ENCODE measurements around the gene FSTL1.

Gene FSTL1

GRCh38 chr3:120355486-120355885 is 95.3 kb downstream of the FSTL1 start:
- no peak for DNase-seq (ENCODE audit: low spot score)

GRCh38 chr3:120353463-120353862 is 97.3 kb downstream of the FSTL1 start:
- no peak for DNase-seq (ENCODE audit: low spot score)

- DNase-seq (ENCODE audit: low spot score): no peak
These were observed 98.8 kb downstream of the FSTL1 start for GRCh38 chr3:120352017-120352416.

- peak; percentile 62 for DNase-seq (ENCODE audit: low spot score)
These were observed 100.3 kb downstream of the FSTL1 start for GRCh38 chr3:120350401-120350941.

DNA sequence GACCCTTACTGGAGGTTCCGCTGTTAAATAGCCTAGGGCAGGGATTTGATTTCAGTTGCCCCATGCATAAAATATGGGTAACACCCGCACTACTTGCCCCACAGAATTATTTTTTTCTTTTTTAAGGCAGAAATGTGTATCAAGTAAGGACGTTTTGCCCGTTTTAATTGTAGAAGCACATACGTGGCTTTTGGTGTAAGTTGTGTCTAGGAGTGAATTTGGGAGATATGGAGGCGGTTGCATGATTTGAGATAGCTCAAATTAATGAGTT is 101.0 kb downstream of the FSTL1 start:
- peak; percentile 32 for DNase-seq (ENCODE audit: low spot score)

DNA sequence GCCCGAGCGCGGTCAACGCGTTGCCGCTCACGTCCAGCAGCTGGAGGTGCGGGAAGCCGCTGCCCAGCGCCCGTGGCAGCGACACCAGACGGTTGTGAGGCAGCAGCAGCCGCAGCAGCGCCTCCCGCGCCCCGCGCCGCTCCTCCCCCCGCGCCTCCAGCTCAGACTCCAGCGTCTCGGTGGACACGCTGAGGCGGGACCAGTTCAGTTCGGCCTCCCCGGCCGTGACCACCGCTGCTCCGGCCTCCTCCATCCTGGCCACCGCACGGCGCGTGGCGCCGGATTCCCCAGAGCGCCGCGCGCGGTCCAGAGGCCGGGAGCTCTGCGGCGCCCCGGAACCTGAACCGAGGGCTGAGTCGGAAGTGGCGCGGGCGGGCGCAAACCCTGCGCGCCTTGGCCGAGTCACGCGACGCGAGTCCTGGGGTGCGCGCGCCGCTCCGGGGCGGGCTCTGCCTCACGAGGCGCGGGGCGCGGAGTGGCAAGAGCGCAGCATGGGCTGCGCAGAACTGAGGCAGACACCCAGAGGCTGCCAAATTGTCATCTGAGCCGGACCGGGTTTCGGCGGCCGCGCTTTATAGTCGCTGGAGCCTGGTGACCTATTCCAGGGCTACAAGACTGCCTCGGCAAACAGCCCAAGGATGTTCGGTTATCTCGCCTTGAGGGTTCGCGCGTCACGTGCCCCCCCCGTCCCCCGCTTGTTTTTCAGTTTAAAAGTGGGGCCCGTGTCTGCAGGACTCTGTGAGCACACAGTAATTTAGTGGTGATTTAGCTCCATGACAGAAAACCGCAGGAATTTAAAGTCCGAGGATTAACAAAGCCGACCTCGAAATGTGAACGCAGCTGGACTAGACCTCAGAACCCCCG is 101.6 kb downstream of the FSTL1 start, which contains the start of gene LRRC58:
TSS of gene LRRC58 (minus strand) at position 364 of the 864 bp plus-strand sequence. CDS start at position 253, 111 bp downstream.
- peak; percentile 88 for DNase-seq (ENCODE audit: low spot score)

GRCh38 chr3:120348065-120348990 is 102.5 kb downstream of the FSTL1 start:
- peak; percentile 43 for DNase-seq (ENCODE audit: low spot score)

DNA sequence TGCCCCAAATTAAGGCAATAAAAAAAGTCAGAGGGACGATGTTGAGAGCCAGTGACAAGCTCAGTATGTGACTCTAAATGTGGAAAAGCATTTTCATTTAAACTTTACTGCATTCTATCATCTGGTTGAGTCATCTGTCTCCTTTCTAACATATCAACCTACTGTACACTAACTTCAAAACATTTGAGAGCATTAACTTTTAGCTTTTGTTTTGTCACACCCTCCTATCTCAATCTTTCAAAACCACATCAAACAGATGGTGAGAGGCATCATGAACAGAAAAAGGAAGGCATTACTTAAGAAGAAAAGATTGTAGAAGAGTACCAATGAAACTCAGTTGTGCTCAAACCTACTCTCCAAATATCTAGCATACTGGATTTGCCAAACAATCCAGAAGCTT is 106.4 kb downstream of the FSTL1 start:
- DNase-seq (ENCODE audit: low spot score): no peak

Measured in hematopoietic multipotent progenitor cell treated with erythropoietin and hydrocortisone succinate and interleukin-3 and kit ligand, for 15 days (in vitro differentiated cells).